H7 (cell line): Measurements from ENCODE around the gene MVD. TPM values are rescaled to one million over a fixed set of nuclear protein-coding genes. Genes with fewer than 3 reads are reported as not detected.

Experiments used
- DNase-seq: peaks from one replicate; pipeline ENCODE4 v3.0.0; 2012
- H3K27me3 ChIP-seq: 2 replicates; pipeline ENCODE4 v1.6.0; 2011; ENCODE audit warnings: mild to moderate bottlenecking, low read length; ENCODE audit not compliant: control insufficient read depth, insufficient read depth
- H3K36me3 ChIP-seq: replicated peaks from 2 replicates; pipeline ENCODE4 v1.5.1; 2011; ENCODE audit warnings: low read length; ENCODE audit not compliant: control insufficient read depth, insufficient read depth
- H3K4me3 ChIP-seq: 2 replicates; pipeline ENCODE4 v1.5.1; 2011; ENCODE audit warnings: low read depth, mild to moderate bottlenecking, control low read depth, low read length, moderate library complexity; ENCODE audit not compliant: insufficient read depth
- total RNA-seq: library from RNA; depleted of rRNA; stranded (reverse); fragments of >200 nt; shearing (Covaris generic); gene quantifications from 2 replicates; pipeline ENCODE4 v1.2.3, GENCODE V29; 2014

Gene MVD
- total RNA-seq, 1 experiment from 2014 or later, result 98.8 TPM

- Histone ChIP-seq H3K4me3 (no peak overlapping the region), H3K27me3 (peaks cover 9% of the 10 kb centered on the region)
- DNase-seq, result no peak
Measured at GRCh38 chr16:88691924-88692560, 29.2 kb upstream of the MVD start.

GRCh38 chr16:88691129-88691813, 28.4 kb upstream of the MVD start:
- Histone ChIP-seq H3K4me3 (no peak overlapping the region), H3K27me3 (peaks cover 15% of the 10 kb centered on the region), H3K36me3 (no peaks in the 10 kb centered on the region)
- DNase-seq, result no peak

More at GRCh38 chr16:88691924-88692560, 29.2 kb upstream of the MVD start:
- no peaks in the 10 kb centered on the region for H3K36me3 ChIP-seq

GRCh38 chr16:88690341-88691128, 27.6 kb upstream of the MVD start:
- DNase-seq, result no peak
- peaks cover 20% of the 10 kb centered on the region for H3K27me3 ChIP-seq
- H3K36me3 ChIP-seq, result no peaks in the 10 kb centered on the region
- H3K4me3 ChIP-seq, result no peak overlapping the region

DNA sequence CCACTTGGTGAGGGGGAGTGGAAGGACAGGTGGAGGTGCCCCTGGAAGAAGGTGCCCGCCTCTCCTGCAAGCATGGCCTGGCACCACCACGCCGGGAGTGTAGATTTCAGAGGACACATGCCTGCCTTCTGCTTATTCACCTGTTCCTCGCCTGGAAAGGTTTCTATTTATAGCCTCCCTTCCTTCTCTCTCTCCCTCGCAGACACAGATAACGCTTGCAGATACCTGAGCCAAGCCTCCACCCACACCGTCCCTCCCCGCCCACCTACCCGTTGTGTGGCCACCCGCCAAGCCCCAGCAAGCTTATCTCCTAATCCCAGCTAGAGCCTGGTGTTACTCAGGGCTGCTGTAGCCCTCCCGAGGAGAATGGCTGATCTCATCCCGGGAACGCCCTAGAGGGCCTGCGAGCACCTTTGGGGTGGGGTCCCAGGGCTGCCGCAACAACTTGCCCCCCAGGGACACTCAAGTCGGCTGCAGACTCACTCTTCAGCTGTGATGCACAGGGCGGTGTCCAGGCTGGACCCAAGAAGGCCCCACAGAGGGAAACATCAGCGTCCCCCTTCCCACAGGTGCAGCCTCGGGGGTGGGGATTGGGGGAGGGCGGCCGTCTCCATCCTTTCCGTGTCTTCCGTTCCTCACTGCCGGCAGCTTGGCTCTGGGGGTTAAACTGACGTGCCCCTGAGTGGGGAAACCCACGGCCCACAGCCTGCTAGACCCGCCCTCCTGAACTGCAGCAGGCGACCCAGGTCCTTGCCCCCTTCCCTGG, 25.3 kb upstream of the MVD start:
- H3K27me3 ChIP-seq, result peaks cover 28% of the 10 kb centered on the region
- peak; percentile 86 for DNase-seq
- no peaks in the 10 kb centered on the region for H3K36me3 ChIP-seq
- H3K4me3 ChIP-seq, result no peak overlapping the region

DNA sequence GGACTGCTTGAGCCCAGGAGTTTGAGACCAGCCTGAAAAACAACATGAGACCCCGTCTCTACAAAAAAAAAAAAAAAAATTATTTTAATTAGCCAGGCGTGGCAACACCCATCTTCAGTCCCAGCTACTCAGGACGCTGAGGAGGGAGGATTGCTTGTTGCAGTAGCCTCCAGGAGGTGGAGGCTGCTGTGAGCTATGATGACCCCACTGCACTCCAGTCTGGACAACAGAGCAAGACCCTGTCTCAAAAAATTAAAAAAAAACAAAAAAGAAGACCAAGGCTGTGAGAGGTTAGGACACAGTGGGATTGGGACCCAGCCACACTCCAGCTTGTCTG, 24.8 kb upstream of the MVD start:
- Histone ChIP-seq H3K4me3 (no peak overlapping the region), H3K27me3 (peaks cover 28% of the 10 kb centered on the region), H3K36me3 (no peaks in the 10 kb centered on the region)
- DNase-seq, result no peak

DNA sequence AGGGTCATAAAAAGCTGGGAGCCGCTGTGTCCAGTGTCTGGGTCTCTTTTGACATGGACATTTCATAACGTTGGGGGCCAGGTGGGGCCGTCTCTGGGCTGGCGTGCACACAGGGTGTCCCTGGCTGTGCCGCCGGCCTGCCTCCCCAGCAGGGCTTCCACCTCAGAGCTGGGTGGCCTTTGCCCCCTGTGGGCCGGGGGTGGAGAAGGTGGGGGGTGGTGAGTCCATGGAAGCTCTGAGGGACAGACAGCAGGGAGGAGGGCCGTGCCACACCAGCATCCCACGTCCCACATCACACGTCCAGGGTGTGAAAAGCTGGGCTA, 24.3 kb upstream of the MVD start:
- DNase-seq, result no peak
- no peaks in the 10 kb centered on the region for H3K36me3 ChIP-seq
- H3K27me3 ChIP-seq, result peaks cover 28% of the 10 kb centered on the region
- no peak overlapping the region for H3K4me3 ChIP-seq

GRCh38 chr16:88686439-88687253, 23.8 kb upstream of the MVD start, which contains the start of gene SNAI3:
TSS of gene SNAI3 (minus strand) at chr16:88686507. CDS start at chr16:88686406, 101 bp downstream.
- Histone ChIP-seq H3K27me3 (peaks cover 28% of the 10 kb centered on the region), H3K36me3 (no peaks in the 10 kb centered on the region), H3K4me3 (peak within 1 kb of the TSS; percentile 63)
- DNase-seq, result peak; percentile 100

- Histone ChIP-seq H3K27me3 (peaks cover 28% of the 10 kb centered on the region), H3K36me3 (no peaks in the 10 kb centered on the region), H3K4me3 (peak overlapping the region; percentile 63)
- DNase-seq, result no peak
Measured at GRCh38 chr16:88686062-88686438, 23.2 kb upstream of the MVD start.

DNA sequence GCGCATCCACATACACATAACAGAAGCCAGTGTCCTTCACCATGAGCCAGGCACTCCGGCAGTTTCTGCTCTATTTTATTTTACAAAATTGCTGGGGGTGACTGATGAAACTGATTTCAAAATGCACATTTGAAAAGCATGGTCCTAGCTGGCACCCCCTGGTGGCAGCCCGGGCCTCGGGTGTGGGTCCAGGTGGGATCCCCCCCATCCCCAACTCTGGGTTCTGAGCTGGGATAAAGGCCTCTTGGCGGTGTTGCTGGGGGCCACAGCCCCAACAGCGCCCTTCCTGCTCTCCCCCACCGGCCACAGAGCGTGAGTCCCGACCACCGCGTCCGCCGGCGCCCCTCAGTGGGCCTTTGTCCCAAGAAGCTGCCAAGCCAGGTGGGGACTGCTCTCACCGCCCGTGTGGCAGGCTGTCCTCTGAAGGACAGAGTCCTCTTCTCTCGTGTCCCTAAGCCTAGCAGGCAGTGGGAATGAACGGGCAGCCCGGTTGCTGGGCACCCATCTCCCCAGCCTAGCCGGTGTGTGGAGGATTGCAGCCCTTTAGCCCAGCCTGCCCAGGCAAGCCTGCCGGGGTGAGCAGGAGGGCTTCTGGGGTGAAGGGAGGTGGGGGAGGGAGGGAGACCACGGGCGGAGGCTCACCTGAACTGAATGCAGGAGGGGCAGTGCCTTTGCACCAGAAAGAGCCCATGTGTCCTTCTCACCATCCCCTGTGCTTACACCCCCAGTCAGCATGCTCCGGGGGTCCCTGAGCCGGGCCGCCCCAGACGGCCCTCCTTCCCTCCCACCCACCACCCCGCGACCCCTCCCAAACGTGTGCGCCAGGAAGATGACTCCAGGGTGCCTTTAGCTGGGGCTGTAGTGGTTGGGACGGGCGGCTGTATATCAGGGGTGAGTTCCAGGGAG, 22.5 kb upstream of the MVD start:
- Histone ChIP-seq H3K36me3 (no peaks in the 10 kb centered on the region), H3K4me3 (peak overlapping the region; percentile 63), H3K27me3 (peaks cover 28% of the 10 kb centered on the region)
- DNase-seq, result peak; percentile 95

GRCh38 chr16:88684569-88685155, 21.8 kb upstream of the MVD start:
- Histone ChIP-seq H3K27me3 (peaks cover 28% of the 10 kb centered on the region), H3K36me3 (no peaks in the 10 kb centered on the region), H3K4me3 (no peak overlapping the region)
- peak; percentile 85 for DNase-seq

GRCh38 chr16:88681709-88682451, 19.0 kb upstream of the MVD start:
- Histone ChIP-seq H3K4me3 (no peak overlapping the region), H3K36me3 (no peaks in the 10 kb centered on the region), H3K27me3 (peaks cover 17% of the 10 kb centered on the region)
- DNase-seq, result no peak

GRCh38 chr16:88681084-88681680, 18.3 kb upstream of the MVD start:
- Histone ChIP-seq H3K36me3 (no peaks in the 10 kb centered on the region), H3K27me3 (peaks cover 13% of the 10 kb centered on the region; the same call in 1 of the 2 replicates), H3K4me3 (no peak overlapping the region)
- DNase-seq, result peak; percentile 95
